ENCODE data around the gene CILP2.

Gene CILP2

GRCh38 chr19:19506592-19506991 is 31.5 kb upstream of the CILP2 start:
- no peak for DNase-seq

- no peak for DNase-seq
These were observed 30.7 kb upstream of the CILP2 start for GRCh38 chr19:19507354-19507753.

- DNase-seq: no peak
These were observed 29.8 kb upstream of the CILP2 start for GRCh38 chr19:19508217-19508616.

GRCh38 chr19:19510432-19510831 is 27.6 kb upstream of the CILP2 start:
- no peak for DNase-seq

- no peak for DNase-seq
These were observed 24.4 kb upstream of the CILP2 start for GRCh38 chr19:19513682-19514081.

- DNase-seq: no peak
These were observed 23.8 kb upstream of the CILP2 start for GRCh38 chr19:19514215-19514657.

- DNase-seq: no peak
These were observed 23.0 kb upstream of the CILP2 start, which contains the start of gene TSSK6 for GRCh38 chr19:19514881-19515641. Gene TSSK6 (minus strand): TSS chr19:19515548. CDS start chr19:19515427, 121 bp downstream.

GRCh38 chr19:19515642-19516519 is 22.2 kb upstream of the CILP2 start, which contains the start of gene NDUFA13:
Gene NDUFA13 (plus strand): TSS chr19:19516225. CDS start chr19:19516239, 14 bp downstream.
- DNase-seq: peak; percentile 93

GRCh38 chr19:19517235-19517619 is 20.8 kb upstream of the CILP2 start:
- DNase-seq: no peak

GRCh38 chr19:19520989-19521388 is 17.1 kb upstream of the CILP2 start:
- no peak for DNase-seq

- no peak for DNase-seq
These were observed 14.9 kb upstream of the CILP2 start for GRCh38 chr19:19523177-19523576.

GRCh38 chr19:19524053-19524452 is 14.0 kb upstream of the CILP2 start:
- DNase-seq: no peak

- no peak for DNase-seq
These were observed 12.3 kb upstream of the CILP2 start for GRCh38 chr19:19525611-19526380.

GRCh38 chr19:19526581-19527370 is 11.3 kb upstream of the CILP2 start:
- no peak for DNase-seq

GRCh38 chr19:19527371-19527656 is 10.8 kb upstream of the CILP2 start:
- no peak for DNase-seq

GRCh38 chr19:19527674-19528625 is 10.1 kb upstream of the CILP2 start:
- no peak for DNase-seq

- no peak for DNase-seq
These were observed 9.2 kb upstream of the CILP2 start, which contains the start of gene YJEFN3 for GRCh38 chr19:19528721-19529490. Gene YJEFN3 (plus strand): TSS chr19:19528911. CDS start chr19:19528933, 22 bp downstream.

GRCh38 chr19:19529783-19530422 is 8.2 kb upstream of the CILP2 start:
- DNase-seq: no peak

- peak; percentile 44 for DNase-seq
These were observed 7.7 kb upstream of the CILP2 start for GRCh38 chr19:19530423-19530804.

GRCh38 chr19:19530889-19531288 is 7.2 kb upstream of the CILP2 start:
- no peak for DNase-seq
